CD14-positive monocyte (primary cell): ENCODE results near the gene FKBP5. TPM values are rescaled to one million over a fixed set of nuclear protein-coding genes. Genes with fewer than 3 reads are reported as not detected.
A peak's percentile ranks its signal among the peaks of the same experiment; 100 is the strongest.

ENCODE experiments used
- DNase-seq, 3 donors: peaks; one replicate each; pipeline ENCODE4 v3.0.0-alpha.2; 2011 to 2022
- H2AFZ ChIP-seq: 2 replicates; pipeline ENCODE4 v1.6.0; 2012; ENCODE audit warnings: mild to moderate bottlenecking, low read depth, low read length, inconsistent platforms; ENCODE audit not compliant: insufficient read depth, poor library complexity, severe bottlenecking
- H3K27ac ChIP-seq, 2 donors: 1 replicate in 1 of 2; 2 replicates in 1 of 2; pipeline ENCODE4 v1.5.1; 2012 to 2013; ENCODE audit warnings: low read length in 2 of 2, control low read depth in 1 of 2, inconsistent platforms in 1 of 2, low read depth in 1 of 2, mild to moderate bottlenecking in 1 of 2
- H3K27me3 ChIP-seq, 2 donors: one replicate each; pipeline versions ENCODE4 v1.6.0 to v1.6.1; 2011 to 2013; ENCODE audit warnings: low read length in 2 of 2; ENCODE audit not compliant: control insufficient read depth in 2 of 2, insufficient read depth in 2 of 2
- H3K36me3 ChIP-seq, 2 donors: replicated peaks in 1 of 2; 1 replicate in 1 of 2; 2 replicates in 1 of 2; pipeline versions ENCODE4 v1.5.1 to v1.6.1; 2012 to 2013; ENCODE audit warnings: low read length in 2 of 2, control low read depth in 1 of 2, inconsistent platforms in 1 of 2, mild to moderate bottlenecking in 1 of 2; ENCODE audit not compliant: insufficient read depth in 2 of 2, control insufficient read depth in 1 of 2
- H3K4me1 ChIP-seq, 2 donors: 1 replicate in 1 of 2; 2 replicates in 1 of 2; pipeline versions ENCODE4 v1.5.1 to v1.6.1; 2012 to 2013; ENCODE audit warnings: low read length in 2 of 2, control low read depth in 1 of 2, inconsistent platforms in 1 of 2, mild to moderate bottlenecking in 1 of 2, moderate library complexity in 1 of 2; ENCODE audit not compliant: insufficient read depth in 2 of 2, control insufficient read depth in 1 of 2
- H3K4me2 ChIP-seq: replicated peaks from 2 replicates; pipeline ENCODE3; 2012; ENCODE audit warnings: low read length, moderate library complexity, mild to moderate bottlenecking; ENCODE audit not compliant: poor library complexity, severe bottlenecking; ENCODE audit errors: extremely low read depth
- H3K4me3 ChIP-seq, 3 experiments: fragments of 200-600 bp in 1 of 3; sonication (generic) in 1 of 3; replicated peaks in 1 of 3; 1 replicate in 2 of 3; 2 replicates in 1 of 3; pipeline ENCODE4 v1.5.1; 2011 to 2013; ENCODE audit warnings: low read length in 3 of 3, mild to moderate bottlenecking in 3 of 3, control low read depth in 2 of 3, low read depth in 2 of 3, inconsistent platforms in 1 of 3, moderate library complexity in 1 of 3
- H3K79me2 ChIP-seq: 2 replicates; pipeline ENCODE4 v1.6.0; 2012; ENCODE audit warnings: mild to moderate bottlenecking, control low read depth, inconsistent platforms, low read length, moderate library complexity; ENCODE audit not compliant: insufficient read depth
- H3K9ac ChIP-seq: 2 replicates; pipeline ENCODE4 v1.6.0; 2017; ENCODE audit warnings: low read length, mild to moderate bottlenecking; ENCODE audit not compliant: insufficient read depth, poor library complexity, severe bottlenecking
- H3K9me3 ChIP-seq, 2 donors: replicated peaks in 1 of 2; 1 replicate in 1 of 2; 2 replicates in 1 of 2; pipeline versions ENCODE4 v1.5.1 to v1.6.1; 2012 to 2013; ENCODE audit warnings: low read length in 2 of 2, control low read depth in 1 of 2; ENCODE audit not compliant: control insufficient read depth in 1 of 2, insufficient read depth in 1 of 2
- H4K20me1 ChIP-seq: 2 replicates; pipeline ENCODE4 v1.6.0; 2012; ENCODE audit warnings: mild to moderate bottlenecking, low read length, control low read depth, moderate library complexity; ENCODE audit not compliant: insufficient read depth
- H3K27ac Mint-ChIP-seq, 7 donors: one replicate each; pipeline ENCODE4 v1.8.0; 2020; ENCODE audit warnings: mild to moderate bottlenecking in 7 of 7, mixed read lengths in 7 of 7, moderate library complexity in 6 of 7, inconsistent platforms in 2 of 7
- H3K27me3 Mint-ChIP-seq, 3 donors: one replicate each; pipeline ENCODE4 v1.8.0; 2021 to 2022; ENCODE audit warnings: low read depth in 3 of 3, mild to moderate bottlenecking in 3 of 3, mixed read lengths in 3 of 3, moderate library complexity in 3 of 3, inconsistent platforms in 1 of 3
- H3K36me3 Mint-ChIP-seq, 2 donors: one replicate each; pipeline ENCODE4 v1.8.0; 2020; ENCODE audit warnings: mixed read lengths in 2 of 2, inconsistent platforms in 1 of 2, mild to moderate bottlenecking in 1 of 2
- H3K4me1 Mint-ChIP-seq: one replicate; pipeline ENCODE4 v1.8.0; 2020; ENCODE audit warnings: mild to moderate bottlenecking, mixed read lengths
- H3K4me3 Mint-ChIP-seq, 2 donors: one replicate each; pipeline ENCODE4 v1.8.0; 2020; ENCODE audit warnings: mild to moderate bottlenecking in 2 of 2, mixed read lengths in 2 of 2, moderate library complexity in 1 of 2
- H3K9me3 Mint-ChIP-seq, 7 donors: one replicate each; pipeline ENCODE4 v1.8.0; 2020 to 2022; ENCODE audit warnings: mixed read lengths in 7 of 7, mild to moderate bottlenecking in 6 of 7, moderate library complexity in 6 of 7, inconsistent platforms in 2 of 7
- CTCF ChIP-seq: fragments of 200-600 bp; IDR thresholded peaks from one replicate; pipeline ENCODE4 v1.8.0; 2022; ENCODE audit warnings: antibody characterized with exemption, mild to moderate bottlenecking
- WGBS: methylation state at CpG from one replicate; pipeline ENCODE4 v1.1.5; 2013; ENCODE audit warnings: missing lambda C conversion rate; ENCODE audit not compliant: insufficient coverage; 5-methylcytosine and 5-hydroxymethylcytosine counted together
- intact Hi-C, 2 donors: fragments of 100-400 bp; cut with micrococcal nuclease; formaldehyde crosslinking; loops; one replicate each; pipeline versions ENCODE4 v1.15.0 to v1.15.1; 2023
- polyA plus RNA-seq, 3 donors: library from polyadenylated mRNA; depleted of rRNA in 1 of 3; unstranded in 2 of 3; stranded (reverse) in 1 of 3; fragments of 300-500 nt in 2 of 3; fragments of >200 nt in 1 of 3; fragmentation: Illumina TruSeq in 2 of 3; gene quantifications; 1 replicate in 2 of 3; 2 replicates in 1 of 3; pipeline ENCODE4 v1.2.3, GENCODE V29; 2012 to 2021

FKBP5 gene
- polyA plus RNA-seq, 3 donors = 20.2 to 58.5 (median 56.9) TPM

DNA sequence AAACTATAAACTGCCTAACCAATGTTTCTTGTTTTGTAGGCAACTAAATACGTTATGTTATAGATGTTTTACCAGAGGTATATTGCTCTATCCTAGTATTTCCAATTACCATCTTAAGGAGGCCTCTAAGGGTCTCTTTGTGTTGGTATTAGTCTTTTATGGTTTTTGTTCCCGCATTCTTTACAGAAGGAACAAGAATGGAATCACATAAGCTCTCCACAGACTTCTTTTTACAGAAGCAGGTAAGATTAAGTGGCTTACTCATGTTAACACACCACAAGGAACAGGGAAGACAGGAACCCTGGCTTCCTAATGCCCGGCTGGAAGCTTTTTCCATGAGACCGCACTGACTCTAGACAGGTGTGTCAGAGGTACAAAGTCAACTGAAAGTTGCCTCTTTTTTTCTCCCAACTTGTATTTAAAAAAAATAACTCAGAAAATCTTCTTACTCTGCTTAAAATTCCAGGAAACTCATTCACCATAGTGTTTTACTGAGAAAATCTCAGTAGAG, 55.1 kb downstream of the FKBP5 start:
- intact Hi-C loops = no loop called here
- no peak overlapping the region for H3K4me3 ChIP-seq
- Mint-ChIP-seq H3K4me3 (no peak overlapping the region), H3K9me3 (peaks cover 0 to 2% (median 0%) of the 10 kb centered on the region in 7 donors), H3K27me3 (no peaks in the 10 kb centered on the region), H3K36me3 (peaks cover 58 to 76% of the 10 kb centered on the region in 2 donors), H3K4me1 (peaks cover 10% of the 10 kb centered on the region), H3K27ac (peak overlapping the region in 1 of 7 donors; percentile 5)
- WGBS = no CpG with 5 or more reads among the region's 4 CpGs
- peaks cover 65% of the 10 kb centered on the region for H4K20me1 ChIP-seq
- H3K27me3 ChIP-seq = no peaks in the 10 kb centered on the region
- no peak for DNase-seq
- H3K9ac ChIP-seq = no peak overlapping the region
- H3K27ac ChIP-seq = peak overlapping the region in 1 of 2 donors; percentile 47
- no peak for TF ChIP-seq CTCF
- peaks cover 63 to 99% of the 10 kb centered on the region in 2 donors for H3K36me3 ChIP-seq
- no peak overlapping the region for H2AFZ ChIP-seq
- no peaks in the 10 kb centered on the region for H3K9me3 ChIP-seq
- H3K4me2 ChIP-seq = no peak overlapping the region
- H3K4me1 ChIP-seq = no peaks in the 10 kb centered on the region
- peaks cover 38% of the 10 kb centered on the region for H3K79me2 ChIP-seq

DNA sequence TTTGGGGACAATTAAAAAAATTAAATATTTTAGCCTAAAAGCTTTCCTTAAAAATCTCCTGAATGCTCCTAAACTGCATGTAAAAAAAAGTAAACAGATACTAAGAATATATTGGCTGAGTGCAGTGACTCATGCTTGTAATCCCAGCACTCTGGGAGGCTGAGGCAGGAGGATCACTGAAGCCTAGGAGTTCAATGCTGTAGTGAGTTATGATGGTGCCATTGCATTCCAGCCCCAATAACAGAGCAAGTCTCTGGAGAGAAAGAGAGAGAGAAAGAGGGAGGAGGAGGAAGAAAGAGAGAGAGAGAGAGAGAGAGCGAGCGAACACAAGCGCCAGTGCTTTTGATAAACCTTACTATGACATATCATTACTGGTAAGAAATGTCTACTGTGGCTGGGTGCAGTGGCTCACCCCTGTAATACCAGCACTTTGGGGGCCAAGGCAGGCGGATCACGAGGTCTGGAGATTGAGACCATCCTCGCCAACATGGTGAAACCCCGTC, 58.8 kb downstream of the FKBP5 start:
- H3K36me3 ChIP-seq = peaks cover 33 to 71% of the 10 kb centered on the region in 2 donors
- peak overlapping the region in 1 of 2 donors; percentile 61 for H3K27ac ChIP-seq
- H3K4me2 ChIP-seq = no peak overlapping the region
- H3K4me1 Mint-ChIP-seq = peaks cover 22% of the 10 kb centered on the region
- no peak for TF ChIP-seq CTCF
- intact Hi-C loops = no loop called here
- no peak overlapping the region for H2AFZ ChIP-seq
- no peak overlapping the region for H3K9ac ChIP-seq
- H3K27me3 ChIP-seq = no peaks in the 10 kb centered on the region
- H3K27me3 Mint-ChIP-seq = no peaks in the 10 kb centered on the region
- DNase-seq = no peak
- no CpG with 5 or more reads among the region's 7 CpGs for WGBS
- H3K27ac Mint-ChIP-seq = peak overlapping the region in 4 of 7 donors; percentile 40 to 80 (median 70)
- peaks cover 0 to 5% (median 0%) of the 10 kb centered on the region in 7 donors for H3K9me3 Mint-ChIP-seq
- peaks cover 33 to 56% of the 10 kb centered on the region in 2 donors for H3K36me3 Mint-ChIP-seq
- H4K20me1 ChIP-seq = peaks cover 65% of the 10 kb centered on the region
- no peaks in the 10 kb centered on the region for H3K9me3 ChIP-seq
- no peak overlapping the region for H3K4me3 ChIP-seq
- H3K79me2 ChIP-seq = peaks cover 47% of the 10 kb centered on the region
- H3K4me3 Mint-ChIP-seq = peak overlapping the region in 1 of 2 donors; percentile 21
- peaks cover 9 to 12% of the 10 kb centered on the region in 2 donors for H3K4me1 ChIP-seq
